ENCODE data around the gene RAET1G. TPM values are rescaled to one million over a fixed set of nuclear protein-coding genes. Genes with fewer than 3 reads are reported as not detected.

RAET1G gene
- total RNA-seq, 1 donor from 2014 or later, result 0.60 TPM

- Mint-ChIP-seq H3K36me3 (ENCODE audit: low read depth) (no peaks in the 10 kb centered on the region), H3K4me3 (ENCODE audit: unreplicated experiment) (no peak overlapping the region), H3K27ac (ENCODE audit: unreplicated experiment) (no peak overlapping the region), H3K4me1 (ENCODE audit: low read depth) (peaks cover 13% of the 10 kb centered on the region), H3K9me3 (ENCODE audit: low read depth) (no peaks in the 10 kb centered on the region), H3K27me3 (ENCODE audit: low read depth) (peaks cover under 1% of the 10 kb centered on the region)
- no peak for TF ChIP-seq CTCF (IDR thresholded peaks at IDR 0.05)
- no peak for DNase-seq (ENCODE audit: low spot score)
These were observed 37.0 kb downstream of the RAET1G start for GRCh38 chr6:149885888-149886287.

- TF ChIP-seq CTCF (IDR thresholded peaks at IDR 0.05), result no peak
- no peaks in the 10 kb centered on the region for H3K9me3 Mint-ChIP-seq (ENCODE audit: low read depth)
- peaks cover 2% of the 10 kb centered on the region for H3K27me3 Mint-ChIP-seq (ENCODE audit: low read depth)
- DNase-seq (ENCODE audit: low spot score), result no peak
- H3K4me1 Mint-ChIP-seq (ENCODE audit: low read depth), result peaks cover 5% of the 10 kb centered on the region
- H3K4me3 Mint-ChIP-seq (ENCODE audit: unreplicated experiment), result no peak overlapping the region
- H3K27ac Mint-ChIP-seq (ENCODE audit: unreplicated experiment), result no peak overlapping the region
- no peaks in the 10 kb centered on the region for H3K36me3 Mint-ChIP-seq (ENCODE audit: low read depth)
These were observed 38.3 kb downstream of the RAET1G start for GRCh38 chr6:149884617-149885016.

GRCh38 chr6:149884215-149884614 is 38.7 kb downstream of the RAET1G start:
- Mint-ChIP-seq H3K4me3 (ENCODE audit: unreplicated experiment) (no peak overlapping the region), H3K27ac (ENCODE audit: unreplicated experiment) (no peak overlapping the region), H3K36me3 (ENCODE audit: low read depth) (no peaks in the 10 kb centered on the region), H3K27me3 (ENCODE audit: low read depth) (peaks cover 6% of the 10 kb centered on the region), H3K9me3 (ENCODE audit: low read depth) (no peaks in the 10 kb centered on the region), H3K4me1 (ENCODE audit: low read depth) (peaks cover 5% of the 10 kb centered on the region)
- DNase-seq (ENCODE audit: low spot score), result no peak
- TF ChIP-seq CTCF (IDR thresholded peaks at IDR 0.05), result no peak

- DNase-seq (ENCODE audit: low spot score), result no peak
- Mint-ChIP-seq H3K36me3 (ENCODE audit: low read depth) (peaks cover 3% of the 10 kb centered on the region), H3K27me3 (ENCODE audit: low read depth) (peaks cover 6% of the 10 kb centered on the region), H3K4me1 (ENCODE audit: low read depth) (peaks cover 5% of the 10 kb centered on the region), H3K9me3 (ENCODE audit: low read depth) (no peaks in the 10 kb centered on the region), H3K27ac (ENCODE audit: unreplicated experiment) (no peak overlapping the region), H3K4me3 (ENCODE audit: unreplicated experiment) (no peak overlapping the region)
- no peak for TF ChIP-seq CTCF (IDR thresholded peaks at IDR 0.05)
These were observed 41.1 kb downstream of the RAET1G start for GRCh38 chr6:149881860-149882259.

GRCh38 chr6:149881066-149881766 is 41.7 kb downstream of the RAET1G start:
- H3K4me3 Mint-ChIP-seq (ENCODE audit: unreplicated experiment), result no peak overlapping the region
- no peak for TF ChIP-seq CTCF (IDR thresholded peaks at IDR 0.05)
- peaks cover 3% of the 10 kb centered on the region for H3K36me3 Mint-ChIP-seq (ENCODE audit: low read depth)
- H3K27ac Mint-ChIP-seq (ENCODE audit: unreplicated experiment), result no peak overlapping the region
- H3K27me3 Mint-ChIP-seq (ENCODE audit: low read depth), result peaks cover 6% of the 10 kb centered on the region
- H3K9me3 Mint-ChIP-seq (ENCODE audit: low read depth), result no peaks in the 10 kb centered on the region
- DNase-seq (ENCODE audit: low spot score), result no peak
- H3K4me1 Mint-ChIP-seq (ENCODE audit: low read depth), result peaks cover 5% of the 10 kb centered on the region
